Retinal pigment epithelial cell (primary cell): ENCODE measurements around the gene XYLT1.

Source experiments
- DNase-seq: peaks from one replicate; pipeline ENCODE4 v3.0.0-alpha.2; 2010; ENCODE audit warnings: low read depth
- H3K4me3 ChIP-seq: 2 replicates; pipeline ENCODE4 v1.5.1; 2011; ENCODE audit warnings: mild to moderate bottlenecking, low read length, control low read depth, moderate library complexity
- CTCF ChIP-seq: conservative IDR thresholded peaks from 2 replicates; pipeline ENCODE4 v1.5.1; 2011; ENCODE audit warnings: low read depth, low read length, control low read depth, inconsistent platforms

XYLT1 gene

GRCh38 chr16:17392857-17393692 lies 77.7 kb downstream of the XYLT1 start:
- no peak for TF ChIP-seq CTCF
- H3K4me3 ChIP-seq: no peak overlapping the region

GRCh38 chr16:17392127-17392856 lies 78.5 kb downstream of the XYLT1 start:
- H3K4me3 ChIP-seq: no peak overlapping the region
- DNase-seq: no peak
- no peak for TF ChIP-seq CTCF

More at GRCh38 chr16:17392857-17393692, 77.7 kb downstream of the XYLT1 start:
- no peak for DNase-seq

- no peak for DNase-seq
- H3K4me3 ChIP-seq: no peak overlapping the region
- TF ChIP-seq CTCF: no peak
Measured at GRCh38 chr16:17391715-17392114, 79.0 kb downstream of the XYLT1 start.

GRCh38 chr16:17389384-17389783 lies 81.4 kb downstream of the XYLT1 start:
- H3K4me3 ChIP-seq: no peak overlapping the region
- no peak for TF ChIP-seq CTCF
- no peak for DNase-seq

- no peak for TF ChIP-seq CTCF
- DNase-seq: no peak
- H3K4me3 ChIP-seq: no peak overlapping the region
Measured at GRCh38 chr16:17387256-17387655, 83.5 kb downstream of the XYLT1 start.

GRCh38 chr16:17386229-17386628 lies 84.5 kb downstream of the XYLT1 start:
- H3K4me3 ChIP-seq: no peak overlapping the region
- TF ChIP-seq CTCF: no peak
- DNase-seq: peak; percentile 67
